Endodermal cell (in vitro differentiated cells): ENCODE measurements around the gene NRXN2. TPM values are rescaled to one million over a fixed set of nuclear protein-coding genes. Genes with fewer than 3 reads are reported as not detected.

ENCODE experiments used
- DNase-seq: peaks from one replicate; pipeline ENCODE4 v3.0.0-alpha.2; 2017
- H3K27ac ChIP-seq: 2 replicates; pipeline ENCODE4 v1.5.1; 2013; ENCODE audit warnings: mild to moderate bottlenecking, low read depth, low read length, moderate library complexity
- H3K27me3 ChIP-seq: 2 replicates; pipeline ENCODE4 v1.6.1; 2013; ENCODE audit warnings: mild to moderate bottlenecking, low read length, moderate library complexity; ENCODE audit not compliant: insufficient read depth, control insufficient read depth, poor library complexity, severe bottlenecking
- H3K36me3 ChIP-seq: 2 replicates; pipeline ENCODE4 v1.7.0; 2013; ENCODE audit warnings: mild to moderate bottlenecking, low read length, moderate library complexity; ENCODE audit not compliant: control insufficient read depth, insufficient read depth
- H3K4me1 ChIP-seq: one replicate; pipeline ENCODE4 v1.7.0; 2013; ENCODE audit warnings: low read length; ENCODE audit not compliant: control insufficient read depth, insufficient read depth
- H3K4me3 ChIP-seq: 2 replicates; pipeline ENCODE4 v1.5.1; 2013; ENCODE audit warnings: mild to moderate bottlenecking, low read length, moderate library complexity
- H3K9ac ChIP-seq: 2 replicates; pipeline ENCODE4 v1.6.1; 2013; ENCODE audit warnings: mild to moderate bottlenecking, low read length, moderate library complexity; ENCODE audit not compliant: poor library complexity, severe bottlenecking; ENCODE audit errors: extremely low read depth
- H3K9me3 ChIP-seq: 2 replicates; pipeline ENCODE4 v1.6.1; 2013; ENCODE audit warnings: mild to moderate bottlenecking, low read length, moderate library complexity; ENCODE audit not compliant: control insufficient read depth
- H3K27ac Mint-ChIP-seq: 2 replicates; pipeline ENCODE4 v1.8.0; 2020; ENCODE audit warnings: mixed read lengths
- H3K27me3 Mint-ChIP-seq: 2 replicates; pipeline ENCODE4 v1.8.0; 2021; ENCODE audit warnings: mild to moderate bottlenecking, mixed read lengths; ENCODE audit not compliant: insufficient read depth
- H3K36me3 Mint-ChIP-seq: 2 replicates; pipeline ENCODE4 v1.8.0; 2020; ENCODE audit warnings: low read depth, mixed read lengths
- H3K4me1 Mint-ChIP-seq: 2 replicates; pipeline ENCODE4 v1.8.0; 2020; ENCODE audit warnings: mixed read lengths
- H3K4me3 Mint-ChIP-seq: 2 replicates; pipeline ENCODE4 v1.8.0; 2020; ENCODE audit warnings: mild to moderate bottlenecking, moderate library complexity, mixed read lengths
- H3K9me3 Mint-ChIP-seq: 2 replicates; pipeline ENCODE4 v1.8.0; 2020; ENCODE audit warnings: mild to moderate bottlenecking, mixed read lengths
- WGBS, 2 experiments: methylation state at CpG; one replicate each; pipeline versions ENCODE4 v1.1.5 to v1.1.7; 2013; ENCODE audit warnings: missing lambda C conversion rate in 2 of 2, mixed read lengths in 1 of 2; ENCODE audit not compliant: insufficient coverage in 1 of 2, insufficient read length in 1 of 2; 5-methylcytosine and 5-hydroxymethylcytosine counted together
- total RNA-seq, 2 donors: library from RNA; stranded (reverse); fragmentation: NEBNext Ultra II Directional in 1 of 2; extraction: Animal tissue kit (Norgen Biotek cat#: 25700) in 1 of 2; gene quantifications; 2 replicates in 1 of 2; 3 replicates in 1 of 2; pipeline ENCODE4 v1.2.1, GENCODE V29; 2021
- TF ChIP-seq, protein P1 (sequence below): fragments of 200-600 bp; sonication (generic); conservative IDR thresholded peaks from 2 replicates; pipeline ENCODE4 v1.5.0; 2021; ENCODE audit warnings: antibody characterized with exemption, mild to moderate bottlenecking

The NRXN2 gene
- total RNA-seq, 2 donors from 2014 or later: 1.00 to 1.5 TPM

DNA sequence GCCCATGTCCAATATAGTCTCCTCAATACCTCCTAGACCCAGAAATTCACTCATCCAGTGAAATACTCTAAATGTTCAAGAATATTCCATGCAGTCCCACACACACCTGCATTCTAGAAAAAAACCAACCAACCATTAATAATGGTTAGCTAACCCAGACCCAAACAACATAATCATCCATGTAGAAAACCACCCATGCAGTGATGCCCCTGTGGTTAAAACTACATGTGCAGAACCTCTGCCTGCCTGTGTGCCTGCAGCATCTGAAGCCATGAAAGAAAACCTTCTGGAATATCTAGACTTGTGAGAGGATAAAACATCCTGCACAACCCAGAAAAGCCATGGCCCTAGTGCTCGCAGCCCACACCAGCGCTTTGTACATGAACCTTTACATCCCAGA lies 84.2 kb downstream of the NRXN2 start:
- TF ChIP-seq, protein P1, sequence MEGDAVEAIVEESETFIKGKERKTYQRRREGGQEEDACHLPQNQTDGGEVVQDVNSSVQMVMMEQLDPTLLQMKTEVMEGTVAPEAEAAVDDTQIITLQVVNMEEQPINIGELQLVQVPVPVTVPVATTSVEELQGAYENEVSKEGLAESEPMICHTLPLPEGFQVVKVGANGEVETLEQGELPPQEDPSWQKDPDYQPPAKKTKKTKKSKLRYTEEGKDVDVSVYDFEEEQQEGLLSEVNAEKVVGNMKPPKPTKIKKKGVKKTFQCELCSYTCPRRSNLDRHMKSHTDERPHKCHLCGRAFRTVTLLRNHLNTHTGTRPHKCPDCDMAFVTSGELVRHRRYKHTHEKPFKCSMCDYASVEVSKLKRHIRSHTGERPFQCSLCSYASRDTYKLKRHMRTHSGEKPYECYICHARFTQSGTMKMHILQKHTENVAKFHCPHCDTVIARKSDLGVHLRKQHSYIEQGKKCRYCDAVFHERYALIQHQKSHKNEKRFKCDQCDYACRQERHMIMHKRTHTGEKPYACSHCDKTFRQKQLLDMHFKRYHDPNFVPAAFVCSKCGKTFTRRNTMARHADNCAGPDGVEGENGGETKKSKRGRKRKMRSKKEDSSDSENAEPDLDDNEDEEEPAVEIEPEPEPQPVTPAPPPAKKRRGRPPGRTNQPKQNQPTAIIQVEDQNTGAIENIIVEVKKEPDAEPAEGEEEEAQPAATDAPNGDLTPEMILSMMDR: no peak
- Mint-ChIP-seq H3K36me3 (no peaks in the 10 kb centered on the region), H3K27ac (no peak overlapping the region), H3K4me3 (no peak overlapping the region), H3K4me1 (peaks cover 1% of the 10 kb centered on the region), H3K9me3 (no peaks in the 10 kb centered on the region), H3K27me3 (peaks cover 39% of the 10 kb centered on the region)
- H3K36me3 ChIP-seq: no peaks in the 10 kb centered on the region
- peaks cover 63% of the 10 kb centered on the region for H3K27me3 ChIP-seq
- no peak overlapping the region for H3K9ac ChIP-seq
- no peak for DNase-seq
- 96 to 97% methylated on average over 2 of the region's 2 CpGs for WGBS, 2 experiments
- no peaks in the 10 kb centered on the region for H3K9me3 ChIP-seq
- H3K27ac ChIP-seq: no peak overlapping the region
- no peaks in the 10 kb centered on the region for H3K4me1 ChIP-seq
- no peak overlapping the region for H3K4me3 ChIP-seq

DNA sequence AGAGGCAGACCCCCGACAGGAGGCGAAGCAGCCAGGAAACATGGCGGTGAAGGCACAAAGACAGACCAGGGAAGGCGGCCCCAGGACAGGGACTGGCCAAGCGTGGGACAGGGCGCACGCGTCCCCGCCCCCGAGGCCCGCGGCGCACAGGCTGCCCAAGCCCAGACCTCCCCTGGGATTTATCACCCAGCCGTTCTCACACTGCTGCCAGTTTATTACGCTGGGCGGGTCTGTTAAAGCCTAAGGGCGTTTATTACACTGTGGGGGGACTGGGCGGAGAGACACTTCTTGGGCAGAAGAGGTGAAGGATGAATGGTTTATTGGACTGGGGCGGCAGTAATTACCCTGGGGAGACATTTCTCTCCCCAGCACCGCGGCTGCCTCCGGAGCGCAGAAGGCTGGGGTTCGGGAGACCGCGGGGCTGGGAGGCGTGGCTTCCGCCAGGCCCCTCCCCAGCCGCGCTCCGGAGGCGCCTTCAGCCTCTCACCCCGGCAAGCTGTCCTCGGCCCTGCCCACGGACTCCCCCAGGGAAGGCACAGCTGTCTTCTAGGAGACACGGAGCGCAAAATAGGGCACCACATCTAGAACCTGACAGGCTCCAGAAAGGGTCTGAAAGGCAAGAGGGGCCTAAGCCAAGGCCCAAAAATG lies 84.9 kb downstream of the NRXN2 start:
- H3K9ac ChIP-seq: no peak overlapping the region
- Mint-ChIP-seq H3K4me3 (peak overlapping the region; percentile 48), H3K9me3 (no peaks in the 10 kb centered on the region), H3K27ac (no peak overlapping the region), H3K27me3 (peaks cover 39% of the 10 kb centered on the region), H3K36me3 (no peaks in the 10 kb centered on the region), H3K4me1 (no peaks in the 10 kb centered on the region)
- H3K4me1 ChIP-seq: no peaks in the 10 kb centered on the region
- WGBS, 2 experiments: 8 to 11% methylated on average over 21 to 37 of the region's 37 CpGs
- TF ChIP-seq, protein P1: no peak
- H3K27ac ChIP-seq: peak overlapping the region; percentile 88
- peak overlapping the region; percentile 72 for H3K4me3 ChIP-seq
- DNase-seq: peak; percentile 82
- H3K27me3 ChIP-seq: peaks cover 59% of the 10 kb centered on the region
- H3K36me3 ChIP-seq: no peaks in the 10 kb centered on the region
- H3K9me3 ChIP-seq: no peaks in the 10 kb centered on the region

DNA sequence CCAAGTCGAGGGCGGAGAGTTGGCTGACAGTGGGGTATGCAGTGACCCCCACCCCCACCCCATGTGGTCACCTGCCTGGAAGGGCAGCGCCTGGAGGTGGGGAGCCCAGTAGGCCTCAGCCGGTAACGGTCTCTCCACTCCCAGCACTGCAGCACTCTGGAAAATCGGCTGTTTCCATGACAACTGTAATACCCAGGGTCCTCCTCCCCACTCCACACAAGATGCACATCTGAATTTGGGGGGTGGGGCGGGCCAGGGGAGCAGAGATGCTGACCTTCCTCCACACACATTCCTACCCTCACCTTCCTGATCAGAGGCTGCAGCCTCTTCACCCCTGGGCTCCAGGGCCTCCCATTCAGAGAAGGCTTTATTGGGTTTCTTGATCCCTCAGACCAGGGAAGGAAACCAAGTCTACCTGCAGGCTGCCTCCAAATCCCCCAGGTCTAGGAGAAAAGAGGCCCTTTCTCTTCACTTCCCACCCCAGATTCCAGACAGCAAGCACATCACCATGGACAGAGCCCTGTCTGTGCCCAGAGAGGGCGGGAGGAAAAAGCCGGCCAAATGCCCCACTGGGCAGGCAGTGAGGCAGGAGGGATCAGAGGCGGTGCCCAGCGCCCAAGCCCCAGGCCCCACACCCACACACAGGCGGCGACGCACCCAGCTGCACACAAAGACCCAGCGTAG lies 85.5 kb downstream of the NRXN2 start:
- Histone ChIP-seq H3K36me3 (no peaks in the 10 kb centered on the region), H3K4me1 (no peaks in the 10 kb centered on the region), H3K27me3 (peaks cover 52% of the 10 kb centered on the region), H3K9me3 (no peaks in the 10 kb centered on the region), H3K4me3 (peak overlapping the region; percentile 72), H3K27ac (peak overlapping the region; percentile 88), H3K9ac (no peak overlapping the region)
- Mint-ChIP-seq H3K36me3 (no peaks in the 10 kb centered on the region), H3K4me3 (peak overlapping the region; percentile 48), H3K9me3 (no peaks in the 10 kb centered on the region), H3K4me1 (no peaks in the 10 kb centered on the region), H3K27me3 (peaks cover 38% of the 10 kb centered on the region), H3K27ac (no peak overlapping the region)
- TF ChIP-seq, protein P1: no peak
- 46 to 54% methylated on average over 4 to 15 of the region's 15 CpGs for WGBS, 2 experiments
- DNase-seq: no peak
